Left ventricle myocardium inferior (tissue), 1 donor: ENCODE measurements around the gene UROC1. TPM values are rescaled to one million over a fixed set of nuclear protein-coding genes. Genes with fewer than 3 reads are reported as not detected.

Experiments
- DNase-seq: peaks from one replicate; pipeline ENCODE4 v3.0.0-alpha.2; 2020
- H3K27ac ChIP-seq: fragments of 200-600 bp; replicated peaks from 2 replicates; pipeline ENCODE4 v1.8.0; 2021
- H3K27me3 ChIP-seq: fragments of 200-600 bp; 2 replicates; pipeline ENCODE4 v1.8.0; 2021; ENCODE audit warnings: low read depth
- H3K36me3 ChIP-seq: fragments of 200-600 bp; 2 replicates; pipeline ENCODE4 v1.8.0; 2021
- H3K4me1 ChIP-seq: fragments of 200-600 bp; 2 replicates; pipeline ENCODE4 v1.8.0; 2021
- H3K4me3 ChIP-seq: fragments of 200-600 bp; 2 replicates; pipeline ENCODE4 v1.8.0; 2021; ENCODE audit warnings: mild to moderate bottlenecking, moderate library complexity
- H3K9me3 ChIP-seq: fragments of 200-600 bp; replicated peaks from 2 replicates; pipeline ENCODE4 v1.8.0; 2021
- intact Hi-C: fragments of 100-400 bp; cut with micrococcal nuclease; formaldehyde crosslinking; loops from one replicate; pipeline ENCODE4 v1.11.0; 2022
- total RNA-seq: library from RNA; stranded (reverse); fragmentation: NEBNext Ultra II Directional; extraction: Animal tissue kit (Norgen Biotek cat#: 25700); gene quantifications from one replicate; pipeline ENCODE4 v1.2.1, GENCODE V29; 2021
- TF ChIP-seq, protein P1 (sequence below): fragments of 200-600 bp; IDR thresholded peaks from 2 replicates; pipeline ENCODE4 v1.8.0; 2021; ENCODE audit warnings: antibody characterized with exemption, mild to moderate bottlenecking, borderline replicate concordance
- donor health status: DM: no; HTN: yes; CAD: no; lungs with severe emphysema.

UROC1 gene
- total RNA-seq, 1 donor from 2014 or later, result not detected

DNA sequence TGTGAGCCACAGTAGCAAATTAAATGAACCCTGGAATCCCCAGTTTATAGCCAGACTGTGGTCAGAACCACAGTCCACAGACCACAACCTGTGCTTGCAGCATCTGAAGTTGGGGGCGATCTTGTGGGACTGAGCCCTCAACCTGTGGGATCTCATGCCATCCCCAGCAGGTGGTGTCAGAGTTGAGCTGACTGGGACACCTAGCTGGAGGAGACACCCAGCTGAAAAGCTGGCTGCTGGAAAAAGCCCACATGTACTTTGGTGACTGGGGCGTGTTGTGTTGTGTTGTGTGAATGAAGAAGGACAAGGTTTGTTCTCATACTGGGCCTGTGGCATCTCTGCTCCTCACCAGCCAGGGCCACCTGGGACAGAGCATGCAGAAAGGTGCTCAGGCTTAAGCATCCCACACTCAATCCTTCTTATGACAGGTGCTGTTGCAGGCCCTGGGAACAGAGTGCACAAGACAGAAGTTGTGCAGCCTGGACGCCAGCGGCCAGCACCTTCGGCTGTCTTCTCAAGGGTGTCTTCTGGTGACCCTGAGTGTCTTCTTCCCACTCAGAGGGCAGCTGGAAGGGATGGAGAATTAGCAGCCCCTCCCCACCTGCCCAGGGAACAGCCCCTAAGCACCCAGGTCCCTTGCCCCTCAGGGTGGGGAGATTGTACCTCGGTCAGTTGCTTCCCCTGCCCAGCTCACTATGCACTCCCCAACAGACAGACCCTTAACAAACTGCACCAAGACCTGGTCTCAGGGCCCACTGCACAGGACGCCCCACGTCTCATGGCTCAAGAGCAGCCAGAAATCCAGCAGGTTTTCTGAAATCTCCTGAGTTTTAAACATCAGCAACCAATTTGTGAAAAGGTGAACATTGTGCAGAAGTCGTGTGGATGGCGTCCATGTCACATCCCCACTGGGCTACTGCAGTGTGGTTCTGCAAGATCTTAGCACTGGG is 2.2 kb upstream of the UROC1 start:
- Histone ChIP-seq H3K36me3 (no peaks in the 10 kb centered on the region), H3K27ac (no peak overlapping the region), H3K4me1 (peaks cover 11% of the 10 kb centered on the region), H3K9me3 (no peaks in the 10 kb centered on the region), H3K4me3 (no peak overlapping the region), H3K27me3 (peaks cover 37% of the 10 kb centered on the region)
- DNase-seq, result no peak
- intact Hi-C loops, result no loop called here
- TF ChIP-seq, protein P1, sequence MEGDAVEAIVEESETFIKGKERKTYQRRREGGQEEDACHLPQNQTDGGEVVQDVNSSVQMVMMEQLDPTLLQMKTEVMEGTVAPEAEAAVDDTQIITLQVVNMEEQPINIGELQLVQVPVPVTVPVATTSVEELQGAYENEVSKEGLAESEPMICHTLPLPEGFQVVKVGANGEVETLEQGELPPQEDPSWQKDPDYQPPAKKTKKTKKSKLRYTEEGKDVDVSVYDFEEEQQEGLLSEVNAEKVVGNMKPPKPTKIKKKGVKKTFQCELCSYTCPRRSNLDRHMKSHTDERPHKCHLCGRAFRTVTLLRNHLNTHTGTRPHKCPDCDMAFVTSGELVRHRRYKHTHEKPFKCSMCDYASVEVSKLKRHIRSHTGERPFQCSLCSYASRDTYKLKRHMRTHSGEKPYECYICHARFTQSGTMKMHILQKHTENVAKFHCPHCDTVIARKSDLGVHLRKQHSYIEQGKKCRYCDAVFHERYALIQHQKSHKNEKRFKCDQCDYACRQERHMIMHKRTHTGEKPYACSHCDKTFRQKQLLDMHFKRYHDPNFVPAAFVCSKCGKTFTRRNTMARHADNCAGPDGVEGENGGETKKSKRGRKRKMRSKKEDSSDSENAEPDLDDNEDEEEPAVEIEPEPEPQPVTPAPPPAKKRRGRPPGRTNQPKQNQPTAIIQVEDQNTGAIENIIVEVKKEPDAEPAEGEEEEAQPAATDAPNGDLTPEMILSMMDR, result no peak

DNA sequence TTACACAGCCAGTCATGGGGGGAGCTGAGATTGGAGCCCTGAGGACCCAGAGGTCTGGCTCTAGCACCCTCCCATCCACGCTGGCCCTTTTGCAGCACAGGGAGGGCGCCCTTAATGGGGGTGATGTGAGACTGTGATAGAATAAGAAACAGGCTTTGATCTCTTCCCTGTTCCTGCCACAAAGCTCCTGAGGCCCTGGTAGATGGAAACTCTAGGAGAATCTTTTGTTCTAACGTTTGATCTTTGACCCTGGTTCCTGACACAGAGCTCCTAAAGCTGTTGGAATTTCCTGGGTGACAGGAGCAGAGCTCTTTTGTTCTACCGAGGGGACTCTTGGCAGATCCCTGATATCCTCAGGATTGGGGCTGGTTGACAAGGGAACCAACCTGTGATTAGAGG is 1.2 kb upstream of the UROC1 start:
- DNase-seq, result no peak
- Histone ChIP-seq H3K27me3 (peaks cover 27% of the 10 kb centered on the region), H3K4me1 (peaks cover 2% of the 10 kb centered on the region), H3K4me3 (no peak overlapping the region), H3K36me3 (no peaks in the 10 kb centered on the region), H3K27ac (no peak overlapping the region), H3K9me3 (no peaks in the 10 kb centered on the region)
- intact Hi-C loops, result no loop called here
- TF ChIP-seq, protein P1, result no peak

DNA sequence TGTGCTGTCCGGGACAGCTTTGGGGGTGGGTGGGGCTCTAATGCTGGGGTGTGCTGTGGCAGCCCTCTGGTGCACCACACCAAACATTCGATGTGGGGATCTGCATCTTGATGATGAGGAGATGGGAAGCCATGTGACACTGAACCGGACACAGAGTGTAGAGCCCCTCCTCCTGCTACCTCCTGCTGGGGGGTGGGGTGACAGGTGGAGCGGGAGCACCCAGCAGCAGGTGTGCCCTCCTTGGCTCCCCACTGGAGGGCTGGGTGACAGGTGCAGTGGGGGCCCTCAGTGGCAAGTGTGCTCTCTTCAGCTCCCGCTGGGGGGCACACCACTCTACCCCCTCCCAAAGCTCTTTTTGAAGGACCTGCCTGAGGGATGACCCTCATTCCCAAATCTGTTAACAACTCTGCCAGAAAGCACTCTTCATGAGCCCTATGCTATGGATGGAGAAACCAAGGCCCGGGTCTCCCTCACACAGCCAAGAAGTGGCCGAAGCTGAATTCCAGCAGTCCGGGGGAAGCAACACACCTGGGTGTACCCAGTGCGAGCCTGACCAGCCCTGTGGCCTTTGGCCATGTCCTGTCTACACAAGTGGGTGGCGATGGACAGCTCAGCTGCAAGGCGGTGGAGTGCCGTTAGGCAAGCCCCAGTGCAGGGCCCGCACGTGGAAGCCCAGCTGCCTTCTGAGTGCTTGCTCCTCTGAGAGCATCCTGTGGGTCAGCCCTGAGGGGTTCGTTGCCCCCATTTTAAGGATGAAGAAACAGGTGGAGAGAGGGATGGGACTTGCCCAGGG is 609 bp upstream of the UROC1 start:
- Histone ChIP-seq H3K4me3 (no peak overlapping the region), H3K27me3 (peaks cover 23% of the 10 kb centered on the region), H3K27ac (no peak overlapping the region), H3K9me3 (no peaks in the 10 kb centered on the region), H3K36me3 (no peaks in the 10 kb centered on the region), H3K4me1 (peaks cover 3% of the 10 kb centered on the region)
- TF ChIP-seq, protein P1, result no peak
- no peak for DNase-seq
- intact Hi-C loops, result no loop called here

DNA sequence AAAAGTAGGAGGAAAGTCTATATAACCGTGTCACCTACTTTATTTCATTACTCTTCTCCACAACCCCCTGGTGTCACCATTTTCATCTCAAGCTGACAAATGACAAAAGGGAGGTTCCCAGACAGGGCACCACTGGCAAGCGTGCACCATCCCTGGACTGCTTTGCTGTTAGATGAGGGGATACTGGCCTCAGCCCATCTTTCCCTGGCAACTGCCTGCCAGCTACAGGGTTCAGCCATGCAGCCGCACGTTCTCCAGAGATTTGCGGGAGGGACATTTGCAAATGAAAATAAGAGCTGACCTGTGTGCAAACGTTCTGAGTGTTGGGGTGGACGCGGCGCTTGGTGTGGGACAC is 660 bp downstream of the UROC1 start:
- Histone ChIP-seq H3K9me3 (no peaks in the 10 kb centered on the region), H3K4me3 (no peak overlapping the region), H3K27me3 (peaks cover 20% of the 10 kb centered on the region), H3K4me1 (peaks cover 7% of the 10 kb centered on the region), H3K27ac (no peak overlapping the region), H3K36me3 (no peaks in the 10 kb centered on the region)
- intact Hi-C loops, result no loop called here
- TF ChIP-seq, protein P1, result no peak
- no peak for DNase-seq

DNA sequence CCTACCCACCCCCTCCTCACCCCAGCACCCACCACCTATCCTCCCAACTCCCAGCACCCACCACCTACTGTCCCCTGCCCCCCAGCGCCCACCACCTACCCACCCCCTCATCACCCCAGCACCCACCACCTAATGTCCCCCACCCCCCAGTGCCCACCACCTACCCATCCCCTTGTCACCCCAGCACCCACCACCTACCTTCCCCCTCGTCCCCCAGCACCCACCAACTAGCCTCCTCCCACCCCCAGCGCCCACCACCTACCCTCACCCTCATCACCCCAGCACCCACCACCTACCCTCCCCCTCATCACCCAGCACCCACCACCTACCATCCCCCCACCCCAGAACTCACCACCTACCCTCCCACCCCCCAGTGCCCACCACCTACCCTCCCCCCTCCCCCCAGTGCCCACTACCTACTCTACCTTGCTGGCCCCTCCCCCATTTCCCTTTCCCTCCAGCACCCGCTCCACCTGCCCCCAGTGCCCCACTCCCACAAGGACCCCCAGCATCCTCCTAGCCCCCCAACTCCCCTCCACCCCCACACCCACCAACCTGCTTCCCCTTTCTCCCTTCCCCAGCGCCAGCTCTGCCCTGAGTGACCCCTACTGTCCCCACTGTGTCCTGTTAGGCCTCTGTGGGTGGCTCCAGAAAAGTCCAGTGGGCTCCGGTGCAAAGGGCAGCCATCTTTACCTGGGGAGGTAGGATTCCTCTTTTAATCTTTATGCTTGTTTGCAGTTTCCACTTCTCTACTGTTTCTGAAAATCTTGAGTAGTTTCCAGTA is 1.2 kb downstream of the UROC1 start:
- TF ChIP-seq, protein P1, result no peak
- Histone ChIP-seq H3K4me3 (no peak overlapping the region), H3K9me3 (no peaks in the 10 kb centered on the region), H3K4me1 (peaks cover 9% of the 10 kb centered on the region), H3K36me3 (no peaks in the 10 kb centered on the region), H3K27me3 (peaks cover 20% of the 10 kb centered on the region), H3K27ac (no peak overlapping the region)
- intact Hi-C loops, result no loop called here
- DNase-seq, result no peak
